Measurements from ENCODE around the gene MLPH.

The MLPH gene

DNA sequence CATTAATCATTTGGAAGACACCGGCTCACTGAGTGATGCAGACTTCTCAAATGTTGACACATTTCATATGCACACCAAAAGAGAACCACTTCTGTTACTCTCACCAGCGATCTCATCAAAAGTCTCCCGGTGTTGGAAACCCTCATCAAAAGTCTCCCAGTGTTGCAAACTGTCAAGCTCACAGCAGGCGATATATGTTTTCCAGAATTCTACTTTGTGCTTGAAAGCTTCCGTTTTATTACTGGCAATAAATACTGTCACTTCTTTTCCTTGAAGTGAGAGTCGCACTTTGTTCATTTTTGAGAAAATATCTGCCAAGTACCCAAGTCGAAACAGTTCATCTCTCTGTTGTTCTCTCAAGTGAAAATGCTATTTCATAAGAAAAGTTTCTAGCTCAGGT lies 20.5 kb downstream of the MLPH start:
- Histone ChIP-seq H3K4me1 (ENCODE audit: insufficient read depth, low read length) (no peaks in the 10 kb centered on the region), H4K20me1 (ENCODE audit: insufficient read depth, low read length) (no peaks in the 10 kb centered on the region), H3K27ac (ENCODE audit: low read length) (no peak overlapping the region), H3K36me3 (ENCODE audit: insufficient read depth, low read length) (no peaks in the 10 kb centered on the region), H3K4me3 (ENCODE audit: low read depth in 1 of 2, low read length in 2 of 2) (no peak overlapping the region), H3K4me2 (ENCODE audit: insufficient read depth, low read length) (no peak overlapping the region), H3K27me3 (ENCODE audit: insufficient read depth, low read length, poor library complexity) (no peaks in the 10 kb centered on the region), H3K9ac (ENCODE audit: low read depth, low read length) (no peak overlapping the region), H3K9me3 (ENCODE audit: insufficient read depth, low read length, severe bottlenecking) (no peaks in the 10 kb centered on the region), H2AFZ (ENCODE audit: low read depth, low read length) (no peak overlapping the region), H3K79me2 (ENCODE audit: insufficient read depth, low read length) (no peaks in the 10 kb centered on the region)
- ATAC-seq (ENCODE audit: insufficient read depth, low read depth) (no peak), DNase-seq (no peak)
- TF ChIP-seq EZH2 (IDR thresholded peaks at IDR 0.05; ENCODE audit: borderline replicate concordance, low read depth, low read length, severe bottlenecking) (no peak), CTCF (IDR thresholded peaks at IDR 0.05; ENCODE audit: borderline replicate concordance, extremely low read depth, low read length, poor library complexity, severe bottlenecking) (no peak)

DNA sequence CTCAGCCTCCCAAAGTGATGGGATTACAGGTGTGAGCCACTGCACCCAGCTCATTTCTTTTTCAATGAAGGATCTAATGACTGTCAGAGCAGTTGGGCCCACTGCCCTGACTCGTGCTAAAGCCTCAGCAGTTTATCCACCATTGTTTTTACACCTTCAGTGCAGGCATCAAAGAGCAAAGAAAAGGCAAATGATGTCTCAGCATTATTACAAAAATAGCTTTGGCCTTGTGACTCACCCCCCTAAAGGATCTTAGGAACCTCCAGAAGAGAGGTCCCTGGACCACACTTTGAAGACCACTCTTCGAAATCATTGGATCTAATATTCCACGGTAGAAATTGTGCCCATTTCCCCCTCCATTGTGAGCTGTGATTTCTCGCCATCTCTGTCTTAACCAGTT lies 21.3 kb downstream of the MLPH start:
- Histone ChIP-seq H3K27me3 (ENCODE audit: insufficient read depth, low read length, poor library complexity) (no peaks in the 10 kb centered on the region), H3K9ac (ENCODE audit: low read depth, low read length) (no peak overlapping the region), H3K4me1 (ENCODE audit: insufficient read depth, low read length) (no peaks in the 10 kb centered on the region), H4K20me1 (ENCODE audit: insufficient read depth, low read length) (no peaks in the 10 kb centered on the region), H3K27ac (ENCODE audit: low read length) (no peak overlapping the region), H3K79me2 (ENCODE audit: insufficient read depth, low read length) (no peaks in the 10 kb centered on the region), H2AFZ (ENCODE audit: low read depth, low read length) (no peak overlapping the region), H3K4me2 (ENCODE audit: insufficient read depth, low read length) (no peak overlapping the region), H3K9me3 (ENCODE audit: insufficient read depth, low read length, severe bottlenecking) (no peaks in the 10 kb centered on the region), H3K36me3 (ENCODE audit: insufficient read depth, low read length) (no peaks in the 10 kb centered on the region), H3K4me3 (ENCODE audit: low read depth in 1 of 2, low read length in 2 of 2) (no peak overlapping the region)
- DNase-seq (no peak), ATAC-seq (ENCODE audit: insufficient read depth, low read depth) (no peak)
- TF ChIP-seq EZH2 (IDR thresholded peaks at IDR 0.05; ENCODE audit: borderline replicate concordance, low read depth, low read length, severe bottlenecking) (no peak), CTCF (IDR thresholded peaks at IDR 0.05; ENCODE audit: borderline replicate concordance, extremely low read depth, low read length, poor library complexity, severe bottlenecking) (no peak)

GRCh38 chr2:237509151-237509550 lies 22.1 kb downstream of the MLPH start:
- no peak overlapping the region for H3K4me2 ChIP-seq (ENCODE audit: insufficient read depth, low read length)
- TF ChIP-seq EZH2 (IDR thresholded peaks at IDR 0.05; ENCODE audit: borderline replicate concordance, low read depth, low read length, severe bottlenecking), result no peak
- no peak for TF ChIP-seq CTCF (IDR thresholded peaks at IDR 0.05; ENCODE audit: borderline replicate concordance, extremely low read depth, low read length, poor library complexity, severe bottlenecking)
- no peak overlapping the region for H3K9ac ChIP-seq (ENCODE audit: low read depth, low read length)
- H3K79me2 ChIP-seq (ENCODE audit: insufficient read depth, low read length), result no peaks in the 10 kb centered on the region
- no peaks in the 10 kb centered on the region for H4K20me1 ChIP-seq (ENCODE audit: insufficient read depth, low read length)
- no peak for DNase-seq
- ATAC-seq (ENCODE audit: insufficient read depth, low read depth), result no peak
- no peaks in the 10 kb centered on the region for H3K27me3 ChIP-seq (ENCODE audit: insufficient read depth, low read length, poor library complexity)
- no peaks in the 10 kb centered on the region for H3K4me1 ChIP-seq (ENCODE audit: insufficient read depth, low read length)
- H3K4me3 ChIP-seq (ENCODE audit: low read depth in 1 of 2, low read length in 2 of 2), result no peak overlapping the region
- no peak overlapping the region for H2AFZ ChIP-seq (ENCODE audit: low read depth, low read length)
- no peaks in the 10 kb centered on the region for H3K36me3 ChIP-seq (ENCODE audit: insufficient read depth, low read length)
- H3K27ac ChIP-seq (ENCODE audit: low read length), result no peak overlapping the region
- H3K9me3 ChIP-seq (ENCODE audit: insufficient read depth, low read length, severe bottlenecking), result no peaks in the 10 kb centered on the region

- Histone ChIP-seq H3K4me1 (ENCODE audit: insufficient read depth, low read length) (no peaks in the 10 kb centered on the region), H3K79me2 (ENCODE audit: insufficient read depth, low read length) (no peaks in the 10 kb centered on the region), H3K27ac (ENCODE audit: low read length) (no peak overlapping the region), H3K27me3 (ENCODE audit: insufficient read depth, low read length, poor library complexity) (no peaks in the 10 kb centered on the region), H3K36me3 (ENCODE audit: insufficient read depth, low read length) (no peaks in the 10 kb centered on the region), H3K9me3 (ENCODE audit: insufficient read depth, low read length, severe bottlenecking) (no peaks in the 10 kb centered on the region), H3K4me2 (ENCODE audit: insufficient read depth, low read length) (no peak overlapping the region), H3K9ac (ENCODE audit: low read depth, low read length) (no peak overlapping the region), H4K20me1 (ENCODE audit: insufficient read depth, low read length) (no peaks in the 10 kb centered on the region), H2AFZ (ENCODE audit: low read depth, low read length) (no peak overlapping the region), H3K4me3 (ENCODE audit: low read depth in 1 of 2, low read length in 2 of 2) (no peak overlapping the region)
- ATAC-seq (ENCODE audit: insufficient read depth, low read depth) (no peak), DNase-seq (no peak)
- no peak for TF ChIP-seq EZH2 (IDR thresholded peaks at IDR 0.05; ENCODE audit: borderline replicate concordance, low read depth, low read length, severe bottlenecking)
- TF ChIP-seq CTCF (IDR thresholded peaks at IDR 0.05; ENCODE audit: borderline replicate concordance, extremely low read depth, low read length, poor library complexity, severe bottlenecking), result no peak
Observed at GRCh38 chr2:237509905-237510304, 22.9 kb downstream of the MLPH start.

All from DND-41 (cell line).